NK-92 treated with Interleukin-12 subunit alpha and Interleukin-12 subunit beta, amount 100 ng/mL, for 24 hours (cell line): ENCODE results near the gene ITGB6.
"Not testable (repeated sequence)": the region's sequence is repeated elsewhere in the genome, so short reads cannot be mapped to it uniquely, and the experiment has no call there.

Experiments used
- DNase-seq: peaks from one replicate; lab custom pipeline; 2025; lab: John Stamatoyannopoulos, UW

The ITGB6 gene

GRCh38 chr2:160181146-160181836 lies 18.8 kb downstream of the ITGB6 start:
- DNase-seq, result not testable (repeated sequence)

- DNase-seq, result not testable (repeated sequence)
These were observed 19.4 kb downstream of the ITGB6 start for GRCh38 chr2:160180690-160181089.

- DNase-seq, result no peak
These were observed 19.9 kb downstream of the ITGB6 start for GRCh38 chr2:160180172-160180571.

- no peak for DNase-seq
These were observed 24.6 kb downstream of the ITGB6 start for GRCh38 chr2:160175169-160176134.

- DNase-seq, result no peak
These were observed 25.8 kb downstream of the ITGB6 start for GRCh38 chr2:160174322-160174721.

GRCh38 chr2:160169988-160170387 lies 30.1 kb downstream of the ITGB6 start:
- DNase-seq, result no peak

GRCh38 chr2:160169471-160169870 lies 30.6 kb downstream of the ITGB6 start:
- DNase-seq, result no peak

- no peak for DNase-seq
These were observed 31.2 kb downstream of the ITGB6 start for GRCh38 chr2:160168878-160169277.

GRCh38 chr2:160167089-160167740 lies 32.9 kb downstream of the ITGB6 start:
- DNase-seq, result no peak

- DNase-seq, result no peak
These were observed 34.1 kb downstream of the ITGB6 start for GRCh38 chr2:160165996-160166395.

GRCh38 chr2:160165081-160165480 lies 35.0 kb downstream of the ITGB6 start:
- DNase-seq, result no peak

GRCh38 chr2:160157861-160158829 lies 41.9 kb downstream of the ITGB6 start:
- DNase-seq, result no peak

GRCh38 chr2:160156665-160157064 lies 43.4 kb downstream of the ITGB6 start:
- no peak for DNase-seq

GRCh38 chr2:160156100-160156499 lies 44.0 kb downstream of the ITGB6 start:
- no peak for DNase-seq

GRCh38 chr2:160148419-160148818 lies 51.7 kb downstream of the ITGB6 start:
- DNase-seq, result not testable (repeated sequence)

- no peak for DNase-seq
These were observed 54.6 kb downstream of the ITGB6 start for GRCh38 chr2:160145471-160145870.

- no peak for DNase-seq
These were observed 55.6 kb downstream of the ITGB6 start for GRCh38 chr2:160144280-160144990.

GRCh38 chr2:160142472-160142871 lies 57.6 kb downstream of the ITGB6 start:
- no peak for DNase-seq

- DNase-seq, result no peak
These were observed 58.2 kb downstream of the ITGB6 start for GRCh38 chr2:160141912-160142311.

- DNase-seq, result no peak
These were observed 58.7 kb downstream of the ITGB6 start for GRCh38 chr2:160141419-160141818.

GRCh38 chr2:160140471-160140870 lies 59.6 kb downstream of the ITGB6 start:
- DNase-seq, result no peak
